AG09319 (cell line): ENCODE results near the gene TDG.

ENCODE experiments used
- DNase-seq: peaks from one replicate; pipeline ENCODE4 v3.0.0-alpha.2; 2010; ENCODE audit warnings: low read depth; ENCODE audit errors: extremely low read depth
- TF ChIP-seq, protein P1 (sequence below): IDR thresholded peaks from 2 replicates; pipeline ENCODE4 v1.5.1; 2011; ENCODE audit warnings: low read depth, mild to moderate bottlenecking, inconsistent platforms, low read length, moderate library complexity

Gene TDG

DNA sequence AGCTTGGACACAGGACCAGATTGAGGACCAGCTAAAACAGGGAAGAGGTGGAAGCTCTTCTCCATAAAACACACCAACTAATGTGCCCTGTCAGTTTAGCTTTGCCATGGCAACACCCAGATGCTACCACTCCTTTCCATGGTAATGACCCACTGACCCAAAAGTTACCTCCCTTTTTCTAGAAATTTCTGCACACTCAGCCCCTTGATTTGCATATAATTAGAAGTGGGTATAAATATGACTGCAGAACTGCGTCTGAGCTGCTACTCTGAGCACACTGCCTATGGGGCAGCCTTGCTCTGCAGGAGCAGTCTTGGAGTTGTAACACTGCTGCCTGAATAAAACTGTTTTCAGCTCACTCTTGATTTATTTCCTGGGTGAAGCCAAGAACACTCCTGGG, 3.2 kb upstream of the TDG start:
- TF ChIP-seq, protein P1, sequence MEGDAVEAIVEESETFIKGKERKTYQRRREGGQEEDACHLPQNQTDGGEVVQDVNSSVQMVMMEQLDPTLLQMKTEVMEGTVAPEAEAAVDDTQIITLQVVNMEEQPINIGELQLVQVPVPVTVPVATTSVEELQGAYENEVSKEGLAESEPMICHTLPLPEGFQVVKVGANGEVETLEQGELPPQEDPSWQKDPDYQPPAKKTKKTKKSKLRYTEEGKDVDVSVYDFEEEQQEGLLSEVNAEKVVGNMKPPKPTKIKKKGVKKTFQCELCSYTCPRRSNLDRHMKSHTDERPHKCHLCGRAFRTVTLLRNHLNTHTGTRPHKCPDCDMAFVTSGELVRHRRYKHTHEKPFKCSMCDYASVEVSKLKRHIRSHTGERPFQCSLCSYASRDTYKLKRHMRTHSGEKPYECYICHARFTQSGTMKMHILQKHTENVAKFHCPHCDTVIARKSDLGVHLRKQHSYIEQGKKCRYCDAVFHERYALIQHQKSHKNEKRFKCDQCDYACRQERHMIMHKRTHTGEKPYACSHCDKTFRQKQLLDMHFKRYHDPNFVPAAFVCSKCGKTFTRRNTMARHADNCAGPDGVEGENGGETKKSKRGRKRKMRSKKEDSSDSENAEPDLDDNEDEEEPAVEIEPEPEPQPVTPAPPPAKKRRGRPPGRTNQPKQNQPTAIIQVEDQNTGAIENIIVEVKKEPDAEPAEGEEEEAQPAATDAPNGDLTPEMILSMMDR: no peak
- DNase-seq: no peak

DNA sequence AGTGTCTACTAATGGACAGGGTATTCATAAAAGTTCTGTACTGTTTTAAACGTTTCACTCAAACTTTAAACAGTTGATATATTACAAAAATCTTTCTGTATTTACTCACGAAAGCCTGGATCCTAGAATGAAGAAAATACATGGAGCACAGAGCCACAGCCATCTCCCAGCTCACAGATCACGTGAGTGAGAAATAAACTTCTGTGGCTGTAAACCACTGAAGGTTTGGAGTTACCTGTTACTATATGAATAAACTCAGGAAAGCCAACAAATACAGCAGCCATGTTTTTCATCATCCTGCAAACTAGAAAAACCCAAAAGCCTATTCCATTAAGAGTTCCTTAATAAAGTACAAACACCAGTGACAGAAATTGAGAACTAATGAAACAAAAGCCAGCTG, 867 bp upstream of the TDG start:
- DNase-seq: no peak
- TF ChIP-seq, protein P1: no peak

DNA sequence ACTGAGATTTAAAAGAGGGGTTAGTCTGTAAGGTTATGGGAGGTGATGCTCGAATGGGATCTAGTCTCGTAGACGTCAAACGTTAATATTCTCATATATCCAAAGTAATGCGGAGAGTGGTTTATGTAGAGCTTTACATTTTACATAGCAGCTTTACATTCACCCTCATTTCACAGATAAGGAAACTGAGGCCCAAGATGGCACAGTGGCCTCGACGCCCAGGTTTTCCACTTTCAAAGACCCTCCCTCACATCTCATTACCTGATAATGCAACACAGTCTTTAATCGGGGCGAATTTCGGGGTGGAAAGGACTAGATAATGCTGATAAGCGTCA, 450 bp upstream of the TDG start:
- TF ChIP-seq, protein P1: no peak
- DNase-seq: no peak

DNA sequence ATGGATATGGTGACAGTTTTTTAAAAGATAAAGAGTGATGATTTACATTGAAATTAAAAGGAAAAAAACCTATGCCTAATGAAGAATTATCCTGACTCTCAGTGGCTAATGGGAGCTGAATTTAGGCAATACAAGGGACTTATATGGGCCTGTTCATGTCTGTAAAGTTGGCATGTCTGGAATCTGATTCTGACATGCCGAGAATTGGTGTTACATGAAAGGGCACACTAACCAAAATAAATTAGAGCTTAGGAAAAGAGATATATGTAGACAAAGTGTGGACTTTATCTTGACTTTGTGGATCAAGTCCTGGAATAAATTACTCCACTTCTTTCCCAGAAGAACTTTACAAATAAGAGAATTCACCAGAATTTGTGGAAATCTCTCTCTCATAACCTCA, 1.1 kb downstream of the TDG start:
- TF ChIP-seq, protein P1: no peak
- DNase-seq: no peak

DNA sequence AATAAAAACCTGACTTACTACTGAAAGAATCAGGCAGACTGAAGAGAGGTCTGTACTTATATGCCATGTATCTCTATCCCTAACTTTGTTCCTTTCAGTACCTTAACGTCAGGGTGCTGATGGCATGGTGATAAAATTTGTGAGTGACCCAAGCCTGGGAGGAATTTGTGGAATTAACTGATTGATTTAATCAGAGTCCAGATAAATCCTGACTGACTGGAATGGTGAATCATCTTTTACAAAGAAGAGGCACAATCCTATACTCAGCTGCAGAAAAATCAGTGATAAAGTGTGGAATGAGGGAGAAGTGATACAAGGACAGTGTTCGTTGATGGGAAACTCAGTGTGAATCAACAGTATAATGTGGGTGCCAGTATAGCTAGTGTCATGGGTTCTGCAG, 3.7 kb downstream of the TDG start:
- no peak for DNase-seq
- TF ChIP-seq, protein P1: no peak

DNA sequence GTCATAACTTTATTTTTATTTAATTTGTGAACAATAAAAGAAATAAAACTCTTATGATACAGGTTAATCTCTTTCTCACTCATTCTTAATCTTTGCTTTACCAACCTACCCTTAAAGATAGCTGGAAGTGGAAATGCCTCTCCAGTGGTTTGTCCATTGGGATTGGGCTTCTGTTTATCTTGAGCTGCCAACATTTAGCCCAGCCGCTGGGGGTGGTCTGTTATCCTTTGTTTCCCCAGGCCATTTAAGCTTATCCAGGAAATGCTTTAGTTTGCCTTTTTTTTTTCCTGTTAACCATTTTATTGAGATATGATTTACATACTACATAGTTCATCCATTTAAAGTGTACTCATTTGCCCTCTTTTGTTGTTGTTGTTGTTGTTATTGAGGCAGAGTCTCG, 8.2 kb downstream of the TDG start:
- DNase-seq: no peak
- TF ChIP-seq, protein P1: no peak

DNA sequence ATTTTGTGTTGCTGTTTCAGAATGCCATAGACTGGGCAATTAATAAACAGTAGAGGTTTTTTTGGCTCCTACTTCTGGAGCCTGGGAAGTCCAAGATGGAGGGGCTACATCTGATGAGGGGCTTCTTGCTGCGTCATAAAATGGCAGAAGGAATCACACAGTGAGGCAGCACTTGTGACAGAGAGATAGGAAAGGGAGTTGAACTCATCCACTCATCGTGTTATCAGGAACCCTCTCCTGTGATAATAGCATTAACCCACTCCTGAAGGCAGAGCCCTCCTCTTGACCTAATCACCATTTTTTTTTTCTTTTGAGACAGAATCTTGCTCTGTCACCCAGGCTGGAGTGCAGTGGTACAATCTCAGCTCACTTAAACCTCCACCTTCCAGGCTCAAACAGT, 9.7 kb downstream of the TDG start:
- DNase-seq: no peak
- TF ChIP-seq, protein P1: no peak
